Endothelial cell of umbilical vein (primary cell): ENCODE results near the gene PTPN23. TPM values are rescaled to one million over a fixed set of nuclear protein-coding genes. Genes with fewer than 3 reads are reported as not detected.
A peak's percentile ranks its signal among the peaks of the same experiment; 100 is the strongest.

Source experiments
- BruUV-seq: library from RNA; stranded (reverse); fragments of 400-500 nt; replicated peaks from 2 replicates; lab custom pipeline; 2021; lab: Mats Ljungman, UMichigan
- CTCF ChIA-PET: fragments of 300-600, 350-600 bp; sonication (Branson Sonifier 250); formaldehyde crosslinking; loops from one replicate; lab custom pipeline; 2021; ENCODE audit warnings: antibody characterized with exemption, inconsistent platforms; lab: Charles Lee
- POLR2A ChIA-PET: fragments of 300-600, 350-600 bp; sonication (Branson Sonifier 250); formaldehyde crosslinking; loops from one replicate; lab custom pipeline; 2021; ENCODE audit warnings: antibody characterized with exemption, inconsistent platforms; lab: Charles Lee
- DNase-seq: peaks from one replicate; pipeline ENCODE4 v3.0.0-alpha.2; 2011; ENCODE audit warnings: low read depth, low spot score
- FAIRE-seq: peaks from 2 replicates; lab custom pipeline; 2011; peaks lifted over from hg19 to GRCh38; lab: Jason Lieb, UNC
- H2AFZ ChIP-seq: 2 replicates; pipeline ENCODE4 v1.6.0; 2012; ENCODE audit warnings: low read depth, low read length, control low read depth, inconsistent platforms
- H3K27ac ChIP-seq: 2 replicates; pipeline ENCODE4 v1.5.1; 2011; ENCODE audit warnings: low read depth, mild to moderate bottlenecking, control low read depth, low read length, moderate library complexity; ENCODE audit not compliant: insufficient read depth
- H3K27me3 ChIP-seq, 2 experiments: 2 replicates each; pipeline versions ENCODE4 v1.6.0 to v1.6.1; 2011; ENCODE audit warnings: low read length in 2 of 2, mixed read lengths in 1 of 2; ENCODE audit not compliant: control insufficient read depth in 2 of 2, insufficient read depth in 2 of 2
- H3K36me3 ChIP-seq, 2 experiments: 2 replicates in 1 of 2; 3 replicates in 1 of 2; pipeline ENCODE4 v1.5.1; 2011; ENCODE audit warnings: low read length in 2 of 2, mild to moderate bottlenecking in 1 of 2, moderate library complexity in 1 of 2; ENCODE audit not compliant: control insufficient read depth in 2 of 2, insufficient read depth in 2 of 2; ENCODE audit errors: extremely low read depth in 1 of 2
- H3K4me1 ChIP-seq: 3 replicates; pipeline ENCODE4 v1.5.1; 2011; ENCODE audit warnings: mild to moderate bottlenecking, low read length; ENCODE audit not compliant: control insufficient read depth, insufficient read depth; ENCODE audit errors: extremely low read depth
- H3K4me2 ChIP-seq: 2 replicates; pipeline ENCODE4 v1.6.1; 2011; ENCODE audit warnings: low read length, control low read depth, mixed read lengths; ENCODE audit not compliant: insufficient read depth
- H3K4me3 ChIP-seq, 3 experiments: fragments of 200-600 bp in 1 of 3; sonication (generic), shearing (Covaris generic) in 1 of 3; replicated peaks in 1 of 3; 2 replicates each; pipeline ENCODE4 v1.5.1; 2011 to 2016; ENCODE audit warnings: control low read depth in 3 of 3, low read length in 3 of 3, mild to moderate bottlenecking in 2 of 3, inconsistent platforms in 1 of 3, low read depth in 1 of 3, moderate library complexity in 1 of 3; ENCODE audit not compliant: insufficient read depth in 1 of 3
- H3K79me2 ChIP-seq: 2 replicates; pipeline ENCODE4 v1.6.0; 2012; ENCODE audit warnings: low read length, inconsistent platforms; ENCODE audit not compliant: control insufficient read depth, insufficient read depth
- H3K9ac ChIP-seq: replicated peaks from 2 replicates; pipeline ENCODE3; 2011; ENCODE audit warnings: low read length, control low read depth; ENCODE audit not compliant: insufficient read depth; ENCODE audit errors: extremely low read depth
- H3K9me1 ChIP-seq: replicated peaks from 3 replicates; pipeline ENCODE4 v1.6.0; 2011; ENCODE audit warnings: mild to moderate bottlenecking, low read length; ENCODE audit not compliant: control insufficient read depth, insufficient read depth; ENCODE audit errors: extremely low read depth
- H3K9me3 ChIP-seq: replicated peaks from 2 replicates; pipeline ENCODE4 v1.5.1; 2012; ENCODE audit warnings: low read length, inconsistent platforms; ENCODE audit not compliant: control insufficient read depth, insufficient read depth
- H4K20me1 ChIP-seq: replicated peaks from 2 replicates; pipeline ENCODE3; 2011; ENCODE audit warnings: mild to moderate bottlenecking, low read length; ENCODE audit not compliant: control insufficient read depth, insufficient read depth; ENCODE audit errors: extremely low read depth
- EZH2 ChIP-seq: IDR thresholded peaks from 2 replicates; pipeline ENCODE4 v1.6.1; 2012; ENCODE audit warnings: borderline replicate concordance, low read depth, mild to moderate bottlenecking, moderate library complexity, low read length, inconsistent platforms; ENCODE audit not compliant: severe bottlenecking
- FOS ChIP-seq: IDR thresholded peaks from 2 replicates; pipeline ENCODE4 v1.6.1; 2011; ENCODE audit warnings: mild to moderate bottlenecking, low read length, moderate library complexity, borderline replicate concordance; ENCODE audit not compliant: insufficient read depth
- GATA2 ChIP-seq: IDR thresholded peaks from 2 replicates; pipeline ENCODE4 v1.7.0; 2011; ENCODE audit warnings: low read depth, mild to moderate bottlenecking, moderate library complexity, mixed read lengths, low read length; ENCODE audit not compliant: insufficient read length, insufficient read depth
- JUN ChIP-seq: IDR thresholded peaks from 2 replicates; pipeline ENCODE4 v1.6.1; 2011; ENCODE audit warnings: borderline replicate concordance, low read depth; ENCODE audit not compliant: insufficient read length, insufficient read depth
- MAX ChIP-seq: IDR thresholded peaks from 2 replicates; pipeline ENCODE4 v1.6.1; 2011; ENCODE audit not compliant: insufficient read depth, insufficient read length
- MYC ChIP-seq: IDR thresholded peaks from one replicate; pipeline ENCODE4 v1.6.1; 2011; ENCODE audit warnings: mild to moderate bottlenecking, low read depth, low read length
- POLR2A ChIP-seq: IDR thresholded peaks from 2 replicates; pipeline ENCODE4 v1.6.1; 2012; ENCODE audit warnings: low read depth, mild to moderate bottlenecking, control low read depth, low read length
- POLR2AphosphoS5 ChIP-seq: IDR thresholded peaks from 2 replicates; pipeline ENCODE4 v1.6.1; 2012; ENCODE audit warnings: low read depth, mild to moderate bottlenecking, control low read depth, low read length, moderate library complexity; ENCODE audit not compliant: insufficient read depth
- dilution Hi-C: fragments of 300-500 bp; cut with MboI; formaldehyde crosslinking; loops from one replicate; pipeline ENCODE4 v1.15.0; 2019; ENCODE audit warnings: low sequenced_read_pairs; ENCODE audit not compliant: extremely low pct_ligation_motif_present
- intact Hi-C: fragments of 100-400 bp; cut with micrococcal nuclease; formaldehyde crosslinking; loops from one replicate; pipeline ENCODE4 v1.10.0; 2022
- polyA plus RNA-seq, 4 experiments: library from polyadenylated mRNA; depleted of rRNA in 3 of 4; stranded (reverse) in 3 of 4; unstranded in 1 of 4; fragments of >200 nt; gene quantifications; 2 replicates each; pipeline versions ENCODE4 v1.2.1 to v1.2.3, GENCODE V29; 2011 to 2012; ENCODE audit warnings: missing spikeins in 1 of 4
- total RNA-seq: library from RNA; stranded (reverse); gene quantifications from 2 replicates; pipeline ENCODE4 v1.2.3, GENCODE V29; 2021
- TF ChIP-seq, protein P1 (sequence below), 2 donors: IDR thresholded peaks; 1 replicate in 1 of 2; 2 replicates in 1 of 2; pipeline ENCODE4 v1.5.1; 2011; ENCODE audit warnings: low read length in 2 of 2, mild to moderate bottlenecking in 2 of 2, moderate library complexity in 2 of 2, control low read depth in 1 of 2, inconsistent platforms in 1 of 2, low read depth in 1 of 2; ENCODE audit not compliant: insufficient read depth in 1 of 2; ENCODE audit errors: extremely low read depth in 1 of 2

PTPN23 gene
- total and polyA plus RNA-seq, 2 donors (not counting 3 experiments of a cell fraction or from before 2014, with no cell fraction given), result 8.5 to 63.5 TPM

- H4K20me1 ChIP-seq, result no peaks in the 10 kb centered on the region
- ChIA-PET CTCF (interaction anchor here (1.1 to 2.5 kb wide), 2 partner anchors 13 to 143 kb away, joined by 3 to 12 read pairs; no protein-coding TSS in a partner anchor), POLR2A (no interaction called here)
- no peaks in the 10 kb centered on the region for H3K9me3 ChIP-seq
- H3K27ac ChIP-seq, result no peak overlapping the region
- dilution Hi-C loops (no loop called here), intact Hi-C loops (no loop called here)
- no peak overlapping the region for H2AFZ ChIP-seq
- BruUV-seq, result no TSS peak
- no peak overlapping the region for H3K4me3 ChIP-seq
- TF ChIP-seq FOS (no peak), POLR2A (no peak), MYC (no peak), EZH2 (no peak)
- TF ChIP-seq, protein P1, sequence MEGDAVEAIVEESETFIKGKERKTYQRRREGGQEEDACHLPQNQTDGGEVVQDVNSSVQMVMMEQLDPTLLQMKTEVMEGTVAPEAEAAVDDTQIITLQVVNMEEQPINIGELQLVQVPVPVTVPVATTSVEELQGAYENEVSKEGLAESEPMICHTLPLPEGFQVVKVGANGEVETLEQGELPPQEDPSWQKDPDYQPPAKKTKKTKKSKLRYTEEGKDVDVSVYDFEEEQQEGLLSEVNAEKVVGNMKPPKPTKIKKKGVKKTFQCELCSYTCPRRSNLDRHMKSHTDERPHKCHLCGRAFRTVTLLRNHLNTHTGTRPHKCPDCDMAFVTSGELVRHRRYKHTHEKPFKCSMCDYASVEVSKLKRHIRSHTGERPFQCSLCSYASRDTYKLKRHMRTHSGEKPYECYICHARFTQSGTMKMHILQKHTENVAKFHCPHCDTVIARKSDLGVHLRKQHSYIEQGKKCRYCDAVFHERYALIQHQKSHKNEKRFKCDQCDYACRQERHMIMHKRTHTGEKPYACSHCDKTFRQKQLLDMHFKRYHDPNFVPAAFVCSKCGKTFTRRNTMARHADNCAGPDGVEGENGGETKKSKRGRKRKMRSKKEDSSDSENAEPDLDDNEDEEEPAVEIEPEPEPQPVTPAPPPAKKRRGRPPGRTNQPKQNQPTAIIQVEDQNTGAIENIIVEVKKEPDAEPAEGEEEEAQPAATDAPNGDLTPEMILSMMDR (IDR thresholded peaks at IDR 0.05; ENCODE audit: extremely low read depth in 1 of 2, insufficient read depth in 1 of 2, low read depth in 1 of 2, low read length in 2 of 2), result no peak
- H3K4me2 ChIP-seq, result no peak overlapping the region
- H3K9me1 ChIP-seq, result no peaks in the 10 kb centered on the region
- no peaks in the 10 kb centered on the region for H3K27me3 ChIP-seq
- FAIRE-seq (no peak), DNase-seq (no peak)
- H3K4me1 ChIP-seq, result no peaks in the 10 kb centered on the region
- peaks cover 2 to 6% of the 10 kb centered on the region in 2 experiments for H3K36me3 ChIP-seq
- H3K79me2 ChIP-seq, result no peaks in the 10 kb centered on the region
- H3K9ac ChIP-seq, result no peak overlapping the region
These were observed 54.0 kb downstream of the PTPN23 start for GRCh38 chr3:47434849-47435248.

GRCh38 chr3:47436180-47436579 is 55.4 kb downstream of the PTPN23 start:
- Histone ChIP-seq H3K27me3 (no peaks in the 10 kb centered on the region), H3K9ac (no peak overlapping the region), H3K4me1 (no peaks in the 10 kb centered on the region), H3K9me3 (no peaks in the 10 kb centered on the region), H3K9me1 (no peaks in the 10 kb centered on the region), H3K79me2 (no peaks in the 10 kb centered on the region), H3K4me2 (no peak overlapping the region), H3K4me3 (no peak overlapping the region), H2AFZ (no peak overlapping the region), H3K27ac (no peak overlapping the region), H3K36me3 (peaks cover 2 to 4% of the 10 kb centered on the region in 2 experiments), H4K20me1 (no peaks in the 10 kb centered on the region)
- intact Hi-C loops, result no loop called here
- POLR2A ChIA-PET, result no interaction called here
- CTCF ChIA-PET, result interaction anchor here (1.5 to 2.5 kb wide), 3 partner anchors 15 to 86 kb away, joined by 3 to 12 read pairs (median 3); no protein-coding TSS in a partner anchor
- BruUV-seq, result no TSS peak
- dilution Hi-C loops, result no loop called here
- FAIRE-seq (peak; percentile 28), DNase-seq (no peak)
- TF ChIP-seq, protein P1 (IDR thresholded peaks at IDR 0.05; ENCODE audit: extremely low read depth in 1 of 2, insufficient read depth in 1 of 2, low read depth in 1 of 2, low read length in 2 of 2), result no peak
- TF ChIP-seq EZH2 (no peak), MYC (no peak), GATA2 (no peak), POLR2A (no peak), JUN (no peak), MAX (no peak), POLR2AphosphoS5 (no peak), FOS (no peak)
